ENCODE results near the gene SMARCE1.

SMARCE1 gene

GRCh38 chr17:40645943-40646342 lies 1.7 kb downstream of the SMARCE1 start:
- DNase-seq (ENCODE audit: low read depth, low spot score) = no peak

GRCh38 chr17:40645291-40645690 lies 2.3 kb downstream of the SMARCE1 start:
- no peak for DNase-seq (ENCODE audit: low read depth, low spot score)

- DNase-seq (ENCODE audit: low read depth, low spot score) = no peak
Observed at GRCh38 chr17:40637931-40638330, 9.7 kb downstream of the SMARCE1 start.

GRCh38 chr17:40633871-40634270 lies 13.7 kb downstream of the SMARCE1 start:
- no peak for DNase-seq (ENCODE audit: low read depth, low spot score)

GRCh38 chr17:40632216-40632615 lies 15.4 kb downstream of the SMARCE1 start:
- no peak for DNase-seq (ENCODE audit: low read depth, low spot score)

- no peak for DNase-seq (ENCODE audit: low read depth, low spot score)
Observed at GRCh38 chr17:40629842-40630241, 17.8 kb downstream of the SMARCE1 start.

GRCh38 chr17:40625311-40625710 lies 22.3 kb downstream of the SMARCE1 start:
- no peak for DNase-seq (ENCODE audit: low read depth, low spot score)

- DNase-seq (ENCODE audit: low read depth, low spot score) = no peak
Observed at GRCh38 chr17:40623419-40624210, 24.0 kb downstream of the SMARCE1 start.

- DNase-seq (ENCODE audit: low read depth, low spot score) = no peak
Observed at GRCh38 chr17:40622509-40622928, 25.1 kb downstream of the SMARCE1 start.

GRCh38 chr17:40621578-40621977 lies 26.0 kb downstream of the SMARCE1 start:
- DNase-seq (ENCODE audit: low read depth, low spot score) = no peak

GRCh38 chr17:40621019-40621418 lies 26.6 kb downstream of the SMARCE1 start:
- no peak for DNase-seq (ENCODE audit: low read depth, low spot score)

- no peak for DNase-seq (ENCODE audit: low read depth, low spot score)
Observed at GRCh38 chr17:40618754-40619625, 28.6 kb downstream of the SMARCE1 start.

GRCh38 chr17:40617678-40618240 lies 29.9 kb downstream of the SMARCE1 start:
- no peak for DNase-seq (ENCODE audit: low read depth, low spot score)

GRCh38 chr17:40616592-40616991 lies 31.0 kb downstream of the SMARCE1 start:
- DNase-seq (ENCODE audit: low read depth, low spot score) = no peak

GRCh38 chr17:40615841-40616476 lies 31.7 kb downstream of the SMARCE1 start:
- no peak for DNase-seq (ENCODE audit: low read depth, low spot score)

GRCh38 chr17:40615068-40615840 lies 32.4 kb downstream of the SMARCE1 start:
- DNase-seq (ENCODE audit: low read depth, low spot score) = no peak

- no peak for DNase-seq (ENCODE audit: low read depth, low spot score)
Observed at GRCh38 chr17:40614431-40615067, 33.1 kb downstream of the SMARCE1 start.

- no peak for DNase-seq (ENCODE audit: low read depth, low spot score)
Observed at GRCh38 chr17:40613467-40614154, 34.0 kb downstream of the SMARCE1 start.

- DNase-seq (ENCODE audit: low read depth, low spot score) = no peak
Observed at GRCh38 chr17:40612599-40613244, 34.9 kb downstream of the SMARCE1 start.

Measured in smooth muscle cell of the brain vasculature (primary cell).